Fibroblast of peridontal ligament (primary cell): ENCODE data around the gene FAM171A1.
"Not testable (repeated sequence)": the region's sequence is repeated elsewhere in the genome, so short reads cannot be mapped to it uniquely, and the experiment has no call there.

Experiments
- DNase-seq: peaks from one replicate; pipeline ENCODE4 v3.0.0-alpha.2; 2010; ENCODE audit errors: extremely low read depth

Gene FAM171A1

DNA sequence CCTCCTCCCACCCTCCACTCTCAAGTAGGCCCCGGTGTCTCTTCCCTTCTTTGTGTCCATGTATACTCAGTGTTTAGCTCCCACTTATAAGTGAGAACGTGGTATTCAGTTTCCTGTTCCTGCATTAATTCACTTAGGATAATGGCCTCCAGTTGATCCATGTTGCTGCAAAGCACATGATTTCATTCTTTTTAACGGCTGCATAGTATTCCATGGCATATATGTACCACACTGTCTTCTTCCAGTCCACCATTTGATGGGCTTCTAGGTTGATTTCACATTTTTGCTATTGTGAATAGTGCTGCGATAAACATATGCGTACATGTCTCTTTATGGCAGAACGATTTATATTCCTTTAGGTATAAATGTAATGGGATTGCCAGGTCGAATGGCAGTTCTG is 51.0 kb downstream of the FAM171A1 start:
- DNase-seq: no peak

DNA sequence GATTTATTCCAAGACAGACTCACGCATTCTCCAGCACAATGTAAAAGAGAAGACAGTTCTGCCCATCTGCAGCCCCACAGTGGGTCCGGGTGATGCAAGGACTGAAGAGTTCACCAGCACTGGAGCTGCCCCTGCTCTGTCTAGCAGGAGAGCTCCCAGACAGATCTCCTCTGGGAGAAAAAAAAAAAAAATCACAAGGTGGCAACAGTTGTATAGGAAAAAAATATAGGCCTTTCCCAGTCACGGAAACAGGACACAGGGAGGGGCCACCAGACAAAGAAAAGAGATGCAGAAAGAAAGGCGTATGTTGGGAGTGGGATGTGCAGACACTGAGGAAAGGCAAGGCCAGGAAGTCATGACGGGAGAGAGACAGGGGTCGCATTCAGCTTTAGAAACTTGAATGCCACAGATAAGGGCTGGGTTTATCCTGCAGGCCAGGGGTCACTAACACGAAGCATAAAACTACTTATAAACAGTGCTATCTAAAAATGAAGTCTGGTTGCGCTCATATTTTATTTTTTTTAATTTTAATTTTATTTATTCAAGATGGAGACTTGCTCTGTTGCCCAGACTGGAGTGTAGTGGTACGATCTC is 54.1 kb downstream of the FAM171A1 start:
- no peak for DNase-seq

DNA sequence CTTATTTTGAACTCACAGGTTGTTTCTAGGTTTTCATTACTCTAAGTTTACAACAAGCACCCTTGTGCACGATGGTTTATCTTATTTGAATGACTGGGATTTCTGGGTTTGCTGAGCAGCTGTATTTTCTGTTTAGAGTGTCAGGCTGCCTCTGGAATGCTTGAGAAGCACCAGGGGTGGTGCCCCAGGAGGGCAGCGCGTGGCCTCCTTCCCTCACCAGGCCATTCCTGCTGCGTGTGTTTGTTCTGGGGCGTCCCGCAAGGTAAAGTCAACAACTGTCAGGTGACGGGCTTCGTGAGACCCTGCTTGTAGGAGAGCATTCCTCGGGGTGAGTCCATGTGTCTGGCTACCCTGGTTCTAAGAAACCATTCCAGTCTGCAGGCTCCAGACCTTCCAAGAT is 54.9 kb downstream of the FAM171A1 start:
- no peak for DNase-seq

DNA sequence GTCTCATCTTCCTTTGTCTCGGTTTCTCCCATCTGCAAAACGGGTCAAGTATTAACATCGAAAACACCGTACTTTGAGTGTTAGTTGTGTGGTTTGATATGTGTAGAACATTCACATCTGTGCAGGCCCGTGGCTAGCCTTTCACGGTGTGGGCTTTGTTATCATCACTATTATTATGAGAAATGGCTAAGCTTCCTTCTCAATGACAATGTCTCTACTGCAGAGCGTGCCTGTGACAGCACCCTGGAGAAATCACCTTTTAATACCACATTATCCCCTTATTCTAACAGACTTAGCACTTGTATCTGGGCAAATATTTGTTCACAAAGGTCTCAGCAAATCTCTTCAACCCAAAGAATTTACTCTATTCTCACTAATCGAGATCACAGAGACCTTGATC is 55.8 kb downstream of the FAM171A1 start:
- no peak for DNase-seq

DNA sequence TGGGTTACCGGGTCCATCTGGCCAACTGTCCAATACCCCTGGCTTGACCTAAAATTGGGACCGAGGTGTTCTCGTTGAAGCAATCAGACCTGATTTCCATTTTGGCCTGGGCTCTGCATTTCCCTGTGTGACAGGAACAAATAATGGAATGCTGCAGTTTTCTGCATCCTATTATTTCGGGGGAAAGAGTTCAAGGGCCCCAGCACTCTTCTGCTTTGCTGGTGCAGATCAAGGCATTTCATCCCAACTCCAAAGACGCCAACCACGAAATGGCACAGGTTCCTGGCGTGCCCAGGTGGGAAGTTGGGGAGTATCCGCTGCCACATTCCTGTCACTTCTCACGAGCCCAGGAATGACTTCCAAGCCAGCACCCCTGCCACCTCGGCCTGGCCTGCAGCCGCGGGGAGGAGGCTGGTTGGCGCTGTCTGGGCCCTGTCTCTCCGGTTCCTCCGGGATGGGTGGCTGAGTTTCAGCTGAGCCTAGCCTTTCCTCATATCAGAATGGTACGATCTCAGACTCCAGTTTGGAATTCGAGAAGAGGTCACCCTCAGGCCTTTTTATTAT is 56.5 kb downstream of the FAM171A1 start:
- DNase-seq: no peak

DNA sequence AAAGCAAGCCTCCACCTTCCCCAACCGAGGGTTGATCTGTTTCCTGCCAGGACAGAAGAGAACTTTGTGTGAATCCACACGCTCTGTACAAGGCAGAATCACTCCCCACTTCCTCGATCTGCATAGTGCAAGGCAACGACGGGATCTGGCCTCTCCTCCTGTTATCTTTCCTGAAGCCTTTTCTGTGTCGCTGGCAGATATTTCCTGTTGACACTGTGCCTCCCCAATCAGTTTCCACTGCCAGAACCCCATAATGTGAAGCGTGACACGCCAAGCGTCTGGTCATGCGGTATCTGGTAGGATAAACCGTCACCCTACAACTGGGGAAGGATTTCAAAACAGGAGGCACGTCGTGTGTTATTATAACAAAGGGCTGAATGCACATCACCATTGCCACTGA is 57.2 kb downstream of the FAM171A1 start:
- DNase-seq: no peak

DNA sequence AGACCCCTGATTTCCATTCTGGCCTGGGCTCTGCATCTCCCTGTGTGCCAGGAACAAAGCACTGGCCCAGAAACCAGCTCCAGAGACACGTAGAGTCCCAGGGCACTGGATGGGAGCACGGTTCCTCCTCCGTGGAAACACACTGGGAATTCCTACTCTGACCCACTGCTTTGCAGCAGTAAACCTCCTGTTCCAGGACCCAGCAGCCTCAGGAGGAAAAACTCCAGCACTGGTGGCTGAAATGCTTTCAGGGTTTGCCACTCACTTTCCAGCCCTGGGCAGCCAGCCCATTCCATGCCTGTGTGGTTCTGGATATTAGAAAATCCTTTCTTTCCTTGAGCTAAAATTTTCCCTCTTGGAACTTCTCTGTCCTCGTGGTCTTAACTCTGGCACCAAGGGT is 58.0 kb downstream of the FAM171A1 start:
- peak; percentile 28 for DNase-seq

DNA sequence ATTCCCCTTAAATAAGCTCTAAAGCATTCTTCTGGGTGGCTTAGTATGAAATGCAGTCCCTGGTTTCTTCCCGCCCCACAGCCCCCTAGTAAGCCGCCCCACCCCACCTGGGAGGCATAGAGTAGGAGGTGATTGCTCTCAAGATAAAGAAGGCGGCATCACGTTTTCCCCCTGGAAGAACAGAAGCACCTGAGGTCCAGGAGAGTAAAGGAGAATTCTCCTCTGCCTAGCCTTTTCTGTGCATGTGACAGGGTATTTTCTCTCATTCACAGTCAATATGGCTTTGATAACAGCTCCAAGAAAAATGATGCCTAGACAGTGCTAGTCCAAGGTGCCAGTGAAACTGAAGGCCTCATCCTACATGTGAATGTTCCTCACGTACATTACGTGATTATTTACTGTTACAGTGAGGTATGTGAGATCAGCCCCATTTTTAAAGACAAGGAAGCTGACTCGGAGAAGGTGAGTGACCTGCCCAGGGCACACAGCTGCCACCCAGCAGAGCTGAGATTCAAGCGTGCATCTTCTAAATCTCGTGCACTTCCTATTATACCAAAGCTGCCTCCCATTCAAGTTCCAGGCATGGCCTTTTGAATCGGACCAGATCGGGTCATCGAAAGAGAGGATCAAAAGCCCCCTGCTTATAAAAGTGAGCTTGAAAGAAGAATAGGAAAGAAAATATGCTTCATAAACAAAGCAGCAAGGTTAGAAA is 59.4 kb downstream of the FAM171A1 start:
- no peak for DNase-seq

DNA sequence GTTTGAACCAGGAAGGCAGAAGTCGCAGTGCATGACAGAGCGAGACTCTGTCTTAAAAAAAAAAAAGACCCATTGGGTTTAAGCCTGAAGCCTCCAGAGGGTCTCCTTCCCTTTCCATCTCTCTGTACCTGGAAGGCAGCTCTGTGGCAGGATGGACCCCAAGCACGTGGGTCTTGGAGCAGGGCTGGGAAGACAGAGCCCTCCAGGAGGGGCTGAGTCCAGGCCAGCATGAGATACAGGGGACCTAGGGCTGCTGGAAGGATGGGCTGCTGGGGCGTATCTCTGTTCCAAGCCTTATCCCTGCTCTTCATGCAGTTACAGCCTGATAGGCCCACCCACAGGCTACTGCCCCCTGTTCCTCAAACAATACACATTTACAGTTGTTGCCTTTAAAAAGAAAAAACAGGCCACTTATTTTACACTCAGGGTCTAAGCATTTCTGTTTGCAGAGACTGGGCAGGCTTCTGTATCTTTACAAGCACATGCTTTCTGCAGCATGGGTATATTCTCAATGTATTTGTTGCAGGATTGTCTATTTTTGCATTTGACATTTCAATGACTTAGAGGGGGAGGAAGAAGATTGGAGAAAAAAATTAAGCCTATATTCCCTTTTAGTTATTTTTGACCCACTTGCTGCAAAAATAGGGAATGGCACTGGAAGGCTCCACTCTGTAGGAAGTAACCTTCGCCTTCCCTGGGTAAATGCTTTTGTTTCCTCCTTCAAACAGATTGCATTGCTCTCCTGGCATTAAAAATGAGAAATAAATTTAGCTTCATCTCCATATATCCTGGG is 60.1 kb downstream of the FAM171A1 start:
- no peak for DNase-seq

DNA sequence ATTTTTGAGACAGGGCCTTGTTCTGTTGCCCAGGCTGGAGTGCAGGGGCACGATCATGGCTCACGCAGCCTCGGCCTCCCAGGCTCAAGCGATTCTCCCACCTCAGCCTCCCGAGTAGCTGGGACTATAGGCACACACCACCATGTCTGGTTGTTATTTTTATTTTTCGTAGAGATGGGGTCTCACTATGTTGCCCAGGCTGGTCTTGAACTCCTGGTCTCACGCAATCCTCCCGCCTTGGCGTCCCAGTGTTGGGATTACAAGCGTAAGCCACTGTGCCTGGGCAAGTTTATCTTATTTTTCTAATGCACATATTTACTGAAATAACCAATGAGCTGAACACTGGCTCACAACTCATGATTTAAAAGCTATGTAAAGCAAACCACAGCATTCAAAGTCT is 61.9 kb downstream of the FAM171A1 start:
- DNase-seq: no peak

DNA sequence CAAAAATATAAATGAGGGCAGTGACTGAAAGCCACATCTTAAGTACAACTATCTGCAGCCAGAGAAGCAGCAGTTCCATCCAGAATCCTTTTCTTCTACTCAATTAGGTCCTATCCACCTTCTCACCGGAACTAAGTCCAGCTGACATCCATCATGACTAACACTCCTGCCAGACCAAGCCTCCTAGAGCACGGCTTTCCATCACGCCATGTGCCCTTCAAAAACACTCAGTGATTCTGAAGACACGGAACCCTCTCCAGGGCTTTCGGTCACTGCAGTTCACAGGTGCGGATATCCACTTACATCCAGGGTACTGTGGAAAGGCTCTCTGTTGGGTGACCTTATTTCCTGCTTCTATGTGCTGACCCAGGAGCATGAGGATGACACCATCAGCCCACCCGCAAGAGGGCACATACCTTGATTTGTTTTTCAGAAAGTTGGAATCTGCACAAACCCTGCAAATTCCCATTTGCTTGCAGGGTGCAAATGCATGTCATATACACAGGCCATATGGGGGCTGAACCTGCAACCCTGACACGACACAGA is 64.3 kb downstream of the FAM171A1 start:
- DNase-seq: no peak

DNA sequence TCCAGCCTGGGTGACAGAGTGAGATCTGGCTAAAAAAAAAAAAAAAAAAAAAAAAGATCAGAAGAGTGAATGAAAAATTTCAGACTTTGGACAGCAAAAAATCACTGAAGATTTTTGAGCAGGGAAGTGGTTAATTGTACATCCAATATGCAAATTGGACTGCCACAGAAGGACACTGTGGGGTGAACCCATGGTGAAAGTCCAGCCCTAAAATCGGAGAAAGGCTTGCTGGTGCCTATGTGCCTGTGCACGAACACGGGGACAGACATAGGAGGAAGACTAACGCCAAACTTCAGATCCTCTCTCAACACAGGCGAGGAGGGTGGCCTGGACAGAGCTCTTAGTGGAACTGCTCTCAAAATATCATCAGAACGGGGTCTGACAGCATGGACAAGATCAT is 65.5 kb downstream of the FAM171A1 start:
- no peak for DNase-seq

DNA sequence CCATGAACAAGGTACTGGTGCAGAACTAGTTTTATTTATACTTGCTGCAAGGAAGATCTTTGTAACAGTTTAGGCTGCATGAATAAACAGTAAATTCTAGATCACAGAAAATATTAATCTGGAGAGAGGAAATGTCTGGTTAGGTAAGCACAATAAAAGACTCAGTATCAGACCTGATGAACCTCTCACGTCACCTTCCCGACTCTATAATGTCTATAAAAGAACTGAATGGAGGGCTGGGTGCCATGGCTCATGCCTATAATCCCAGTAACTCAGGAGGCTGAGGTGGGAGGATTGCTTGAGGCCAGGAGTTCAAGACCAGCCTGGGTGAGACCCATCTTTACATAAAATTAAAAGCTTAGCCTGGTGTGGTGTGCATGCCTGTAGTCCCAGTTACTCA is 65.9 kb downstream of the FAM171A1 start:
- no peak for DNase-seq

DNA sequence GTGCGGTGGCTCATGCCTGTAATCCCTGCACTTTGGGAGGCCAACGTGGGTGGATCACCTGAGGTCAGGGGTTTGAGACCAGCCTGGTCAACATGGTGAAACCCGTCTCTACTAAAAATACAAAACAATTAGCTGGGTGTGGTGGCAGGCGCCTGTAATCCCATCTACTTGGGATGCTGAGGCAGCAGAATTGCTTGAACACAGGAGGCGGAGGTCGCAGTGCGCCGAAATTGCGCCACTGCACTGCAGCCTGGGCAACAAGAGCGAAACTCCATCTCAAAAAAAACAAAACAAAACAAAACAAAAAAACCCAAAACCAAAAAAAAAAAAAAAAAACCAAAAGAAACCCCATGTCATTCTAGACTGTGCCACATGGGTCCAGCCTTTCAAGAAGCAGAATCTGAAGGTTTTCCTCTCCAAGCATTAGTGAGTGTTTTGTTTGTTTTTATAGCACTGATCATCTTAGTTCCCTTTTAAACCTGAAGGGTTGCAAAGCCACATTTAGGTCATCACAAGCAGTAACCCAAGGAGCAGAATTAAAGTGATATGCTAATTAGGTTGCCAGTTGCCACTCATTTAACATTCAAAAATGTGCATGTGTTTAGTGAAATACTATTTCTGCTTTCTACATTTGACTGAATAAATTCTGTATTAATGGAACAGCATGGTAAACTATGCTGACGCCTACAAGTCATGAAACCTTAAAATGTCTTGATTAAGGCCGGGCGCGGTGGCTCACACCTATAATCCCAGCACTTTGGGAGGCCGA is 68.7 kb downstream of the FAM171A1 start:
- not testable (repeated sequence) for DNase-seq

DNA sequence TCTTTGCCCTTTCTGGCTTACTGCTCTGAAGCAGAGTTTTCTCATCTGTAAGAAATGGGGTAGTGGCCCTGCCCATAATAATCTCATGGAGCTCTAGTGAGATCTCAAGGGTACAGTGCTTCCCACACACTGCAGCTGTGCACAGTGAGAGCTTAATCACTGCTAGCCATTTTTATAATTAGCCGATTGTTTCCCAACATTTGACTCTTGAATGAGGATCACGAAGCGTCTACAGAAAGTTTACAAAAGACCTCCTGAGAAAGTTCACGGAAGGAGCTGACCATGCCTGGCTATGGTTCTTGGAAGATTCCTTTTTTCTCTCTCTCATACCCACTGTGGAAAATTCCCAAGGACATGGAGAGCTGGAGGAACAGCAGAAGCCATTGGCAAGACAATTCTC is 70.4 kb downstream of the FAM171A1 start:
- DNase-seq: peak; percentile 52

DNA sequence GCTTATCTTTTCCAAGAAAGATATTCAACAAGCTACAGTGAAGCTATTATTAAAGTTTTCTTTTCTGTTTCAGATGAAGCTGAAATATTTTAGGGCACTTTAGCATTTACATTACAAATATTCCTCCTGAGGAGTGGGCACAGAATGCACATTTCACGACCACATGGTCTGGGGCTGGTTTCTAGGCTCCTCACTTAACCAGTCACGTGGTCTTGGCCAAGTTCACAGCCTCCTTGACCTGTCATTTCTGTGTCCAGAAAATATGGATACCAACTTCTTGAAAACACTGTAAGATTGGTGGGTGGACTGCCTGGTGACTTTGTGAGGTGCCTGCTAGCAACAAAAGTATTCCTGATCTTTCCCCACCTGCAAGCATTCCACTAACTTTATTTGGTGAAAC is 70.9 kb downstream of the FAM171A1 start:
- DNase-seq: no peak

DNA sequence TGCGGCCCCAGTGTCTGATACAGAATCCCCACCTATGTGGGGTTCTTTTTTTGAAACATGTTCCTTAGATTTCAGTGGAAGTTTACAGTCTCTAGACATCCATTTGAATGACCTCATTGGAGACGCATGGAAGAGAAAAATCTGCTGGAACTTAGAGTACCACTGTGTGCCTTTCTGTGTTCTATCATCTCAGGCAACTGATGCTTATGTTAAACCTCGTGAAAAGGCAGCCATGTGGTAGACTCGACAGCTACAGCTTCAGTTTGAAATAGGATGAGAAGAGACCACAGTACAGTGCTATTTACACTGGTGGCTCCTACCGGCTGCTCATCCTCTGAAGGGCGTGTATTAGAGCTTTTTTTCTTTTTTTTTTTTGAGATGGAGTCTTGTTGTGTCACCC is 74.4 kb downstream of the FAM171A1 start:
- no peak for DNase-seq

DNA sequence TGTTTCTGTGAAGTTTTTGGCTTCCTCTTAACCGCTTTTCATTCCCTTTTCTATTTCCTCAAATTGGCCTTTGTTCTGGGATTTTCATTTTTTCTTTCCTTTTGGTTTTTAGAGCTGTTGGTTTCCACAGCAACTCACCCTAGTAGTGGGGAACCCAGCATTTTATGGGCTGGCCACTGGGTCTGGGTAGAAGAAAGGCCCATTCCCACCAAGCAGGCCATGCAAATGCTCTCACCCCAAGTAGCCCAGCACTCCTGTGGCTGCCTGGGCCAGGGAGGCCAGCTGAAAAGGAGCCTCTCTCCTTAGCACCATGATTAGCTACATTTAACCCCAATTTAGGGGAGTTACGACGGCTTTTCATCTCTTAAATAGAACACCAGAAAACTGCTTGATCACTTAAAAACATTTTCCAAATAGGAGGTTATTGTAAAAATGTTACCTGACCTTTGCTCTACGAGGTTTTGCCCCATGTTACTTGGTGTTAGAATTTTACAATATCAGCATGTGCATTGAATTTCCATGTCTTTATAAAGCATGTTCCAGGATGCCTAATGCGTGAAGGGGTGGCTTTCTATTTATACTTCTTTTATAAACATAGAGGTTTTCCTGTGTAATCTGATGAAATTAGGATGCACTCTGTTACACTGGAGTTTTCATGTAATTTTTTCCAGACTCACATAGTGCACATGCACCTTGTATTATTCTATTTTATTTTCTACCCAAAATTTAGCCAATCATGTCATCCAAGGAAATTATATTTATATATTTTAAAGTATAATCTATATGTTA is 75.4 kb downstream of the FAM171A1 start:
- DNase-seq: peak; percentile 65

DNA sequence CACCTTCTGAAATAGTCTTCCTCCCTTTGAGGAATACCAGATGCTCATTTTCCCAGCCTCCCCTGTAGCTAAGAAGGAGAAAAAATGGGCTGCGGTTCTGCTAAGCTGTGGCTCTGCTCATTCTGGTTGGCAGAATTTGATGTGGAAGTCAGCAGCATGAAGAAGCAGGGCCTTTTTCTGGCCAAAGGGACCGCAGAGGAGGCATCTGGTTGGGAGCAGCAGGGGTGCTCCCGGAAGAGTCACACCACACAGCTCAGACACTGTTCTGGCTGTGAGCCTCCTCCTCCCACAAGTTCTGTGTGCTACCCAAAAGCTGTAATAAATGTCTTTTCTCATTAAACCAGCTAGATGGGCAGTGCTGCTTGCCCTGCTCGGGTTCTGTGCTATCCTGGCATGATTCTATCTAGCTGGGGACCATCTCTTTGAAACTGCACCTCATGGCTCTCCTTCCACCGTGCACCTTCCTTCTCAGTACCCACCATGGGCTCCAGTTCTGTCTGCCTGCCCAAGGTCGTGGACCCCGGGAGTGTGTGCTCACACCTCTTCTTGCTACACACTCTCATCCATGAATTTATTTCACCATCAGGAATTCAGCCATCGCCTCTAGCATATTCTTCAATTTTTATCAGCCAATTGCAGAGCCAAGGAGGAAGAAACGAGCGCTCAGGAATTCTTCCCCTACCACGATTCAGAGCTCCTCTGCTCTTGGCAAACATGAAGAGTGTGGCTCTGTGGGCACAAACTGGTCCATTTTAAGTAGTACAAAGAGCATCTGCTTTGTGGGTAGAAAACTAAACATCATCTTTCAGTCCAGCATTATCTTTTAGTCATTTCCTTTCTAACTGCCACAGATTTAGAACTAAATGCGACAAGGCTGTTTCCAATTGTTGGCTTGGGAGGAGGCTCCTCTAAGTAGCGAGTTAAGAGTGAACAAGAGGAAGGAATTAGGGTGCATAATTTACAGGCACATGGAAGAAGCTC is 76.9 kb downstream of the FAM171A1 start:
- DNase-seq: peak; percentile 42

DNA sequence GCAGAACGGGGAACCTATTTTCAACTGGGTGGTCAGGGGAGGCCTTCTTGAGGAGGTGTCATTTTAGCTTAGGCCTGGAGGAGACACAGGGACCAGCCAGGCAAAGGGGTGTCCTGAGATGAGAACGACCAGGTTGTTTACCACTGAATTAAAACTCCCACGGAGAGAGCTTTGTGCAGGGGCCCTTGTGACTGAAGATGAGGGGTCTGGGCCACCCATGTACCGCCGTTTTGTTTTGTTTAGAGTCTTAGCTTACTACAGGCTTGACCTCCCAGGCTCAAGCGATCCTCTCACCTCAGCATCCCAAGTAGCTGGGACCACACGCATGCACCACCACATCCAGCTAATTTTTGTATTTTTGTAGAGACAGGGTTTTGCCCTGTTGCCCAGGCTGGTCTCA is 80.4 kb downstream of the FAM171A1 start:
- no peak for DNase-seq
